Measurements from ENCODE around the gene ITFG1. TPM values are rescaled to one million over a fixed set of nuclear protein-coding genes. Genes with fewer than 3 reads are reported as not detected.
A peak's percentile ranks its signal among the peaks of the same experiment; 100 is the strongest.

Gene ITFG1
- total RNA-seq, 5 donors from 2014 or later (not counting 1 experiment from before 2014, with no cell fraction given) = 17.6 to 33.9 (median 22.6) TPM

GRCh38 chr16:47276522-47276921 is 184.3 kb downstream of the ITFG1 start:
- H3K9me3 ChIP-seq = no peaks in the 10 kb centered on the region
- POLR2A ChIA-PET = no interaction called here

GRCh38 chr16:47262938-47263337 is 197.9 kb downstream of the ITFG1 start:
- no peak overlapping the region for H3K27ac Mint-ChIP-seq
- Histone ChIP-seq H3K36me3 (ENCODE audit: control insufficient read depth in 2 of 2, extremely low read depth in 1 of 2, insufficient read depth in 1 of 2, low read length in 1 of 2) (peaks cover 0 to 8% of the 10 kb centered on the region in 2 donors), H3K4me1 (ENCODE audit: control insufficient read depth in 1 of 2, extremely low read depth in 1 of 2, insufficient read depth in 2 of 2, low read length in 2 of 2) (no peaks in the 10 kb centered on the region), H3K27me3 (replicated peaks in 1 of 2; ENCODE audit: control insufficient read depth in 2 of 2, extremely low read depth in 1 of 2, insufficient read depth in 2 of 2, low read length in 1 of 2) (no peaks in the 10 kb centered on the region), H3K9me3 (no peaks in the 10 kb centered on the region), H3K27ac (ENCODE audit: low read length) (no peak overlapping the region), H3K4me3 (ENCODE audit: control insufficient read depth in 1 of 2, extremely low read depth in 1 of 2, low read length in 1 of 2) (no peak overlapping the region)
- CTCF ChIA-PET = interaction anchor here (0.6 to 1.3 kb wide), 2 partner anchors 14 to 136 kb away, joined by 3 read pairs; no protein-coding TSS in a partner anchor
- POLR2A ChIA-PET = no interaction called here
- no peaks in the 10 kb centered on the region for H3K4me1 Mint-ChIP-seq
- WGBS (ENCODE audit: insufficient coverage) = 100% methylated on average over 2 of the region's 2 CpGs
- no peak for DNase-seq
- peaks cover 37% of the 10 kb centered on the region for H3K36me3 Mint-ChIP-seq
- no peak for ATAC-seq (replicated peaks in 1 of 4)
- H3K4me3 Mint-ChIP-seq = no peak overlapping the region
- no peaks in the 10 kb centered on the region for H3K9me3 Mint-ChIP-seq
- H3K27me3 Mint-ChIP-seq = no peaks in the 10 kb centered on the region

More at GRCh38 chr16:47276522-47276921, 184.3 kb downstream of the ITFG1 start:
- Histone ChIP-seq H3K4me1 (ENCODE audit: control insufficient read depth in 1 of 2, extremely low read depth in 1 of 2, insufficient read depth in 2 of 2, low read length in 2 of 2) (no peaks in the 10 kb centered on the region), H3K27me3 (replicated peaks in 1 of 2; ENCODE audit: control insufficient read depth in 2 of 2, extremely low read depth in 1 of 2, insufficient read depth in 2 of 2, low read length in 1 of 2) (no peaks in the 10 kb centered on the region), H3K27ac (ENCODE audit: low read length) (no peak overlapping the region), H3K4me3 (ENCODE audit: control insufficient read depth in 1 of 2, extremely low read depth in 1 of 2, low read length in 1 of 2) (no peak overlapping the region), H3K36me3 (ENCODE audit: control insufficient read depth in 2 of 2, extremely low read depth in 1 of 2, insufficient read depth in 1 of 2, low read length in 1 of 2) (peaks cover 0 to 2% of the 10 kb centered on the region in 2 donors)
- CTCF ChIA-PET = interaction anchor here in 1 of 2 donors (0.6 kb wide), 1 partner anchor 1315 kb away, joined by 5 read pairs; no protein-coding TSS in a partner anchor
- ATAC-seq (replicated peaks in 1 of 4) (no peak), DNase-seq (no peak)
- no peaks in the 10 kb centered on the region for H3K4me1 Mint-ChIP-seq
- WGBS (ENCODE audit: insufficient coverage) = no CpG with 5 or more reads among the region's 1 CpG
- H3K36me3 Mint-ChIP-seq = peaks cover 24% of the 10 kb centered on the region
- no peak overlapping the region for H3K4me3 Mint-ChIP-seq
- peaks cover 0 to 8% (median 4%) of the 10 kb centered on the region in 3 donors for H3K9me3 Mint-ChIP-seq
- H3K27ac Mint-ChIP-seq = no peak overlapping the region
- H3K27me3 Mint-ChIP-seq = no peaks in the 10 kb centered on the region

GRCh38 chr16:47260503-47260902 is 200.4 kb downstream of the ITFG1 start:
- H3K4me1 Mint-ChIP-seq = no peaks in the 10 kb centered on the region
- H3K4me1 ChIP-seq (ENCODE audit: control insufficient read depth in 1 of 2, extremely low read depth in 1 of 2, insufficient read depth in 2 of 2, low read length in 2 of 2) = no peaks in the 10 kb centered on the region
- peaks cover 0 to 15% of the 10 kb centered on the region in 2 donors for H3K36me3 ChIP-seq (ENCODE audit: control insufficient read depth in 2 of 2, extremely low read depth in 1 of 2, insufficient read depth in 1 of 2, low read length in 1 of 2)
- H3K9me3 ChIP-seq = no peaks in the 10 kb centered on the region
- no peak overlapping the region for H3K4me3 ChIP-seq (ENCODE audit: control insufficient read depth in 1 of 2, extremely low read depth in 1 of 2, low read length in 1 of 2)
- DNase-seq (no peak), ATAC-seq (replicated peaks in 1 of 4) (no peak)
- H3K27ac Mint-ChIP-seq = no peak overlapping the region
- POLR2A ChIA-PET = no interaction called here
- no peak overlapping the region for H3K4me3 Mint-ChIP-seq
- H3K27me3 ChIP-seq (replicated peaks in 1 of 2; ENCODE audit: control insufficient read depth in 2 of 2, extremely low read depth in 1 of 2, insufficient read depth in 2 of 2, low read length in 1 of 2) = no peaks in the 10 kb centered on the region
- no peak overlapping the region for H3K27ac ChIP-seq (ENCODE audit: low read length)
- no peaks in the 10 kb centered on the region for H3K27me3 Mint-ChIP-seq
- H3K9me3 Mint-ChIP-seq = no peaks in the 10 kb centered on the region
- CTCF ChIA-PET = interaction anchor here in 1 of 2 donors (0.7 kb wide), 1 partner anchor 17 kb away, joined by 3 read pairs; no protein-coding TSS in a partner anchor
- peaks cover 46% of the 10 kb centered on the region for H3K36me3 Mint-ChIP-seq
- WGBS (ENCODE audit: insufficient coverage) = 84% methylated on average over 2 of the region's 11 CpGs

GRCh38 chr16:47258874-47259461 is 201.9 kb downstream of the ITFG1 start:
- Histone ChIP-seq H3K27ac (ENCODE audit: low read length) (no peak overlapping the region), H3K4me3 (ENCODE audit: control insufficient read depth in 1 of 2, extremely low read depth in 1 of 2, low read length in 1 of 2) (no peak overlapping the region), H3K4me1 (ENCODE audit: control insufficient read depth in 1 of 2, extremely low read depth in 1 of 2, insufficient read depth in 2 of 2, low read length in 2 of 2) (no peaks in the 10 kb centered on the region), H3K36me3 (ENCODE audit: control insufficient read depth in 2 of 2, extremely low read depth in 1 of 2, insufficient read depth in 1 of 2, low read length in 1 of 2) (peaks cover 0 to 15% of the 10 kb centered on the region in 2 donors), H3K27me3 (replicated peaks in 1 of 2; ENCODE audit: control insufficient read depth in 2 of 2, extremely low read depth in 1 of 2, insufficient read depth in 2 of 2, low read length in 1 of 2) (no peaks in the 10 kb centered on the region), H3K9me3 (no peaks in the 10 kb centered on the region)
- no peaks in the 10 kb centered on the region for H3K9me3 Mint-ChIP-seq
- no peak for ATAC-seq (replicated peaks in 1 of 4)
- H3K36me3 Mint-ChIP-seq = peaks cover 44% of the 10 kb centered on the region
- H3K27ac Mint-ChIP-seq = no peak overlapping the region
- no peak overlapping the region for H3K4me3 Mint-ChIP-seq
- no CpG with 5 or more reads among the region's 2 CpGs for WGBS (ENCODE audit: insufficient coverage)
- H3K4me1 Mint-ChIP-seq = no peaks in the 10 kb centered on the region
- DNase-seq = peak in 1 of 35 experiments; percentile 19
- H3K27me3 Mint-ChIP-seq = no peaks in the 10 kb centered on the region
- POLR2A ChIA-PET = no interaction called here
- CTCF ChIA-PET = no interaction called here

GRCh38 chr16:47254756-47255155 is 206.1 kb downstream of the ITFG1 start:
- H3K9me3 ChIP-seq = no peaks in the 10 kb centered on the region
- Mint-ChIP-seq H3K4me1 (no peaks in the 10 kb centered on the region), H3K36me3 (peaks cover 42% of the 10 kb centered on the region), H3K27ac (no peak overlapping the region), H3K9me3 (no peaks in the 10 kb centered on the region), H3K4me3 (no peak overlapping the region), H3K27me3 (no peaks in the 10 kb centered on the region)
- H3K27ac ChIP-seq (ENCODE audit: low read length) = no peak overlapping the region
- H3K27me3 ChIP-seq (replicated peaks in 1 of 2; ENCODE audit: control insufficient read depth in 2 of 2, extremely low read depth in 1 of 2, insufficient read depth in 2 of 2, low read length in 1 of 2) = no peaks in the 10 kb centered on the region
- no peak for ATAC-seq (replicated peaks in 1 of 4)
- no CpG with 5 or more reads among the region's 6 CpGs for WGBS (ENCODE audit: insufficient coverage)
- ChIA-PET POLR2A (no interaction called here), CTCF (interaction anchor here in 1 of 2 donors (0.5 kb wide), 1 partner anchor 351 kb away, joined by 4 read pairs; no protein-coding TSS in a partner anchor)
- no peak for DNase-seq
- H3K4me3 ChIP-seq (ENCODE audit: control insufficient read depth in 1 of 2, extremely low read depth in 1 of 2, low read length in 1 of 2) = no peak overlapping the region
- no peaks in the 10 kb centered on the region for H3K4me1 ChIP-seq (ENCODE audit: control insufficient read depth in 1 of 2, extremely low read depth in 1 of 2, insufficient read depth in 2 of 2, low read length in 2 of 2)
- H3K36me3 ChIP-seq (ENCODE audit: control insufficient read depth in 2 of 2, extremely low read depth in 1 of 2, insufficient read depth in 1 of 2, low read length in 1 of 2) = peaks cover 0 to 20% of the 10 kb centered on the region in 2 donors

DNA sequence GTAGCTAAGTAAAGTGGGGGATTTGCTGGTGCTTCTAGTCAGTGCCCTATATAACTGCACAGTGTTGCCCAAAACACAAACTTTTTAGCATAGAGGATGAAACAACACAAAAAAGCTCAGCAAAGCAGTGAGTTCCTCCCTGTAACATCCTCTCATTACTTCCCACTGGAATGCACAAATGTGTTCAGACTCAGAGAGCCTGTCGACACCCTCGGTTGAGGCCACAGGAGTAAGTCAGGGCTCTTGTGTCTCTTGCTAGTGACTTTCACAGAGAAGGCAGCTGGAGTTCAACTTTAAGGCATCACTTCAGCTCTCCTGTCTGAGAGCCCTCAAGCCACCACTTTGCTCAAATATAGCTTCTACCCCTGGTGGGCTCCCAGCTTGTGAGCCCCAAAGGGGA is 209.9 kb downstream of the ITFG1 start:
- H3K27ac Mint-ChIP-seq = no peak overlapping the region

More for the DNA sequence above, 209.9 kb downstream of the ITFG1 start:
- H3K27me3 ChIP-seq (replicated peaks in 1 of 2; ENCODE audit: control insufficient read depth in 2 of 2, extremely low read depth in 1 of 2, insufficient read depth in 2 of 2, low read length in 1 of 2) = no peaks in the 10 kb centered on the region
- no peaks in the 10 kb centered on the region for H3K9me3 ChIP-seq
- no peak overlapping the region for H3K27ac ChIP-seq (ENCODE audit: low read length)
- ChIA-PET POLR2A (no interaction called here), CTCF (no interaction called here)
- no peaks in the 10 kb centered on the region for H3K9me3 Mint-ChIP-seq
- no peaks in the 10 kb centered on the region for H3K4me1 Mint-ChIP-seq
- H3K36me3 ChIP-seq (ENCODE audit: control insufficient read depth in 2 of 2, extremely low read depth in 1 of 2, insufficient read depth in 1 of 2, low read length in 1 of 2) = peaks cover 0 to 8% of the 10 kb centered on the region in 2 donors
- peaks cover 25% of the 10 kb centered on the region for H3K36me3 Mint-ChIP-seq
- DNase-seq (no peak), ATAC-seq (replicated peaks in 1 of 4) (no peak)
- no peak overlapping the region for H3K4me3 Mint-ChIP-seq
- no peak overlapping the region for H3K4me3 ChIP-seq (ENCODE audit: control insufficient read depth in 1 of 2, extremely low read depth in 1 of 2, low read length in 1 of 2)
- no peaks in the 10 kb centered on the region for H3K4me1 ChIP-seq (ENCODE audit: control insufficient read depth in 1 of 2, extremely low read depth in 1 of 2, insufficient read depth in 2 of 2, low read length in 2 of 2)
- WGBS (ENCODE audit: insufficient coverage) = no CpG with 5 or more reads among the region's 2 CpGs
- H3K27me3 Mint-ChIP-seq = no peaks in the 10 kb centered on the region

All from T-cell (primary cell).